ENCODE measurements around the gene C3orf85.
"Not testable (repeated sequence)": the region's sequence is repeated elsewhere in the genome, so short reads cannot be mapped to it uniquely, and the experiment has no call there.

Gene C3orf85, protein sequence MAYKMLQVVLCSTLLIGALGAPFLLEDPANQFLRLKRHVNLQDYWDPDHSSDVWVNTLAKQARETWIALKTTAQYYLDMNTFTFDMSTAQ

GRCh38 chr3:109136523-109136922 lies at the start of gene C3orf85:
C3orf85 (plus strand) TSS chr3:109136719; CDS start chr3:109136848, 129 bp downstream.
- no peak for DNase-seq (ENCODE audit: low read depth, low spot score)

GRCh38 chr3:109089265-109089664 lies 47.3 kb upstream of the C3orf85 start:
- no peak for DNase-seq (ENCODE audit: low read depth, low spot score)

GRCh38 chr3:109091846-109092245 lies 44.7 kb upstream of the C3orf85 start:
- DNase-seq (ENCODE audit: low read depth, low spot score), result no peak

DNA sequence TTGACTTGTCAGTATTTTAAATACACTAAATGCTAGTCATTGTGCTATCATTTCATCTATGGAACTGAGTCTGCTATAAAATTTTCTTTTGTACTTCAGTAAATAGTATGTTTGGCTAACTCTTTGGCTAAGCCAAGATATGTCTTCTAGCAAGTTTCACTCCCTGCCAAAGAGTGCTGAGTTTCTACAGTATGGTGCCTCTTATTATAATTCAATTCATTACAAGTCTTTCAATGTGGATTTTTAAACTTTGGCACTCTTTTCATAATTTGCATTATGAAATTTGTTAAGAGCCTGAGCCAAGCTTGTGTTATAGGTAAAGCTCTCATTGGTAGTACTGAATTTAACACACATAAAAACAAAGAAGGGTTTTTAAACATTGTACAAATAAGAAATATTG lies 43.0 kb upstream of the C3orf85 start:
- DNase-seq (ENCODE audit: low read depth, low spot score), result no peak

- DNase-seq (ENCODE audit: low read depth, low spot score), result no peak
Measured at GRCh38 chr3:109095166-109095565, 41.4 kb upstream of the C3orf85 start.

DNA sequence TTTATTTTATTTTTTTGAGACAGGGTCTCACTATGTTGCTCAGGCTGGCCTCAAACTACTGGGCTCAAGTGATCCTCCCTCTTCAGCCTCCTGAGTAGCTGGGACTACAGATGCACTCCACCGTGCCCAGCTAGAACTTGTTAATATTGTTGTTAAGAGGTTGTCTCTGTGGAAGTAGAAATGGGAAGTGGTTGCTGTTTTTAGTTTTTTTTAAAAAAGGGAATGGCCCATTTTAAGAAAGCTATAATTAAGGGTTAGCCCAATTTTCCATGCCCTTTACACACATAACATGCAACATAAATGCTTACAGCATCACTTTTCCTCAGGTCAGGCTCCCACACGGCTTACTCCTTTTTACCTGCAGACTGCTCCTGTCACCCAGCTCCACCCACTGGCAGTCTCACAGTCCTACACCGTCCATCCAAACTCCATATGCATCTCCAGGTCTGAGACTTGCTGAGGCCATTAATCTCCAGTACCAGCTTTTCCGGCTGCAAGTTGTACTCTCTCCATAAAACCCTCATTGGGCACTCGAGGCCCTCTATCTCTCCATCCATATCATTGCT lies 38.4 kb upstream of the C3orf85 start:
- DNase-seq (ENCODE audit: low read depth, low spot score), result peak; percentile 45

- no peak for DNase-seq (ENCODE audit: low read depth, low spot score)
Measured at GRCh38 chr3:109109574-109109973, 26.9 kb upstream of the C3orf85 start.

DNA sequence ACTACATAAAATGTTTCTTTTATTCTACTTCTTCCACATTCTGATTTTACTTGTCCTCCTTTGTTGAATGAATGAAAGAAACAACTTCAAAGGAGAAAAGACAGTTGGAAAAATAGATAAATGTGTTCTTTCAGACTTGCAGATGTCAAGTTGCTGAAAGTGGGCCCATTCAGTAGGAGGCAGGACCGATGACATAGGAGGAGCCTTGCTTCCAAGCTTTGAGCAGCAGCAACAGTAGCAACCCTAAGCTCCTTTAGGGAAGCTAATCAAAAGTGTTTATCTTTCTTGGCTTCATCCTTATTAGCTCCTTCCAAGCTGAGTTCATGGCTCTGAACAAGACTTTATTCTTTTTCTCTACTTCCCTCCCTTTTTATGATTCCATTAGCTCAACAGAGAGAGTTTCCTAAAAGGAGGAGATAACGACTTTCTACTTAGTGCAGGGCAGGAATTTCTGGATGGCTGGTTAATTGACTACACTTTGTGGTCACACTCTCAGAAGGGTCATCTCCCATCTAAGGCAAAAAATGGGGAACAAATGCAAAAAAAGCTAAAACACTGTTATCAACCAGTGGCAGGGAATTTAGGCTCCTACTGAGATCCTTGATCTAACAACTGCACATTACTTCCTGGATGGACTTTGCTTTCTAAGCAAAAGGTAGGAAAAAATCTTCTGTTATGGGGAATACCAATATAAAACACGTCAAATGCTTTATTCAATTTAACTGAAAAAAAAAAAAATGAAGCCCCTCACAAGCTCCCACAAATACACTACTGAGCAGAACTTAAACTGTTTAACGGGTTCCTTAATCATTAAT lies 23.4 kb upstream of the C3orf85 start:
- DNase-seq (ENCODE audit: low read depth, low spot score), result no peak

GRCh38 chr3:109114746-109115145 lies 21.8 kb upstream of the C3orf85 start:
- DNase-seq (ENCODE audit: low read depth, low spot score), result peak; percentile 4

- no peak for DNase-seq (ENCODE audit: low read depth, low spot score)
Measured at GRCh38 chr3:109115451-109115850, 21.1 kb upstream of the C3orf85 start.

GRCh38 chr3:109116031-109116430 lies 20.5 kb upstream of the C3orf85 start:
- no peak for DNase-seq (ENCODE audit: low read depth, low spot score)

- no peak for DNase-seq (ENCODE audit: low read depth, low spot score)
Measured at GRCh38 chr3:109117939-109118338, 18.6 kb upstream of the C3orf85 start, which contains the start of gene MORC1. MORC1 (minus strand) TSS chr3:109118134; CDS start chr3:109118059, 75 bp downstream.

DNA sequence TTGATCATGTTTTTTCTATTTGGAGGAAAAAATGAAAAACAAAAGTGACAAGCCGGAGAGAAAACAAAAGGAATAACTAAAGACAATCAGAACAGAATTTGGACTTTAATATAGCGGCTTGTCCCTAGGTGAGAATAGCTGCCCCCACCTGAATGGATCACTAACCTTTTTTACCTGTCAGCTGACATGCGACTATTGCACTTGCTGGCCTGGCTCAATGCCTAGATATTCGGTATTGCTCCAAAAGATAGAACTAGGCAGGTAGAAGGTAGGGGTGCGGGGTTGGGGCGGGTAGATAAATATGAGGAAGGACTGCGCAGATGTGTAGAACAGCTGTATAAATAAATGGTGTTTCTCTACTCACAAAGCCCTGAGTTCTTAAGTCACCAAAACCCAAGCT lies 17.9 kb upstream of the C3orf85 start:
- no peak for DNase-seq (ENCODE audit: low read depth, low spot score)

DNA sequence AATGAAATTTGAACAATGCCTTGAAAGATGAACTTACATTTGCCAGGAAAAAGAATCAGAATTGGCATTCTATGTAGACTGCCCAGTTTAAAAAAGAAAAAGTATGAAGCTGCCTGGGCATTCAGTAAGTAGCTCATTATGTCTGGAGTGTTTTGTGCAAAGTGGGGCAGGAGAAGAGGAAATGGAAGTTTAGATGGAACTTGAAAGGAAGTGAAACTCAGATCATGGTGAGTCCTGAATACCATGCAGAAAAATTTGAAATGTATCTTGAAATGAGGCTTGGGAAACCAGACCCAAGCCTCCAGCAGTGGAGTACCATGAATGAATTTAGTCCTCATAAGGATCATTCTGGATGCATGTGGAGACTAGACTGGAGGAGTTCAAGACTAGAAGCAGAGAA lies 13.8 kb upstream of the C3orf85 start:
- DNase-seq (ENCODE audit: low read depth, low spot score), result no peak

DNA sequence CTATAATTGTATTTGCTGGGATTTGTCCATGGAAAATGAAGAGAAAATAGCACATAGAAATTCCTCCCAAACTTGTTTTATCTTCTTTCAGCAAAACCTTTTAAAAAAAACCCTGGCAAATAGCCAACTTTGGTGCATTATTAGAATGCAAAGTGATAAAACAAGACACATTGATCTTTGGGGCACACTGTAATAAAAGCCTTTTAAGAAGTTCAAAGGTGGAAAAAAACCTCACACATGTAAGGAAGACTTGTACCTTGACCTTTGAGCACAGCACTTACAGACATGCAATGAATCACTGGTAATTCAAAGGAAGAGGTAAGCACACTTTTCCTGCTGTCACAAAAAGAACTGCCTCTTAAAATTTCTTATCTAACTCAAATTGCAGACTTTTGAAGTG lies 10.6 kb upstream of the C3orf85 start:
- DNase-seq (ENCODE audit: low read depth, low spot score), result no peak

- DNase-seq (ENCODE audit: low read depth, low spot score), result no peak
Measured at GRCh38 chr3:109127553-109127952, 9.0 kb upstream of the C3orf85 start.

DNA sequence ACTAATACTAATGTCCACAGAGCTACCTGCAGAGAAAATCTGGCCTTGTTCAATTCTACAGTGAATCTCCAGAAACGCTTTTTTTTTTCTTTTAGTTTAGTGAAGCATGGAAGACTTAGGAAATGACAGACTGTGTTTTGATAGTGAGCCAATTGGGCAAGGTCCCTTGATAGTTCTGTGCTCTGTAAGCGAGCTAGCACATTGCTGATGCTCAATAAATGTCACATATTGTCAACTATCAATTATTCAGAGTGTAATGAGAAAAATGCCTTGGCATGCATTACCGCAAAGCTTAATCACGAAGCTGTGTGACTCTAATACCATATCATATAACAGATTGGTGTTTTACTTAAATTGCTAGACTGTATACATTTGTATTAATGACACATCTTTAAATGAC lies 5.2 kb upstream of the C3orf85 start:
- no peak for DNase-seq (ENCODE audit: low read depth, low spot score)

- no peak for DNase-seq (ENCODE audit: low read depth, low spot score)
Measured at GRCh38 chr3:109132801-109133473, 3.6 kb upstream of the C3orf85 start.

GRCh38 chr3:109133474-109133816 lies 3.1 kb upstream of the C3orf85 start:
- not testable (repeated sequence) for DNase-seq (ENCODE audit: low read depth, low spot score)

GRCh38 chr3:109137761-109138160 lies 1.2 kb downstream of the C3orf85 start:
- no peak for DNase-seq (ENCODE audit: low read depth, low spot score)

DNA sequence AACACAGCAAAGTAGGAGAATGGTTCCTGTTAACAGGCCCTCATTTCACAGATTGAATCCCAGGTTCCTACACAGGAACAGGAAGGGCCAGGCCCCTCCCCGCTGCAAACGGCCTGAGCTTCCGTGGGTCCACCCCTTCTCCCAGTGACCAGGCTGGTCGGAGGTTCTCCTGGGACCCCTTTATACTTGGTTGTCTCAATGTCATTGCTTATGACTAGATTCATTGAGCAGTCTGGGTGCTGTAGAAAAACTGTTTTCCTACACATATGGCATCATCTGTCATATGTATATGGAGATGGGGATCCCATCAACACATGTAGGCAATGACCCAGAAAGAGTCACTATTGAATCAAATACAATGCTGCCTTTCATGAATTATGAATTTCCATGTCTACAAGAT lies 3.8 kb downstream of the C3orf85 start:
- no peak for DNase-seq (ENCODE audit: low read depth, low spot score)

- no peak for DNase-seq (ENCODE audit: low read depth, low spot score)
Measured at GRCh38 chr3:109143646-109144045, 7.1 kb downstream of the C3orf85 start.

- no peak for DNase-seq (ENCODE audit: low read depth, low spot score)
Measured at GRCh38 chr3:109149078-109149477, 12.6 kb downstream of the C3orf85 start.
